BLaER1 treated with 17β-estradiol and CSF1 and Interleukin-3, amounts not matched to agents 10 nM and 100 nM (cell line): ENCODE measurements around the gene CTBP2.
A peak's percentile ranks its signal among the peaks of the same experiment; 100 is the strongest.

Experiments used
- H3K27ac ChIP-seq, 11 experiments: shearing (Covaris generic); formaldehyde crosslinking; 2 replicates each; pipeline ENCODE4 v1.8.1; 2022
- H3K27me3 ChIP-seq, 11 experiments: shearing (Covaris generic); formaldehyde crosslinking; 2 replicates each; pipeline ENCODE4 v1.8.1; 2022
- H3K36me3 ChIP-seq, 11 experiments: shearing (Covaris generic); formaldehyde crosslinking; 2 replicates each; pipeline ENCODE4 v1.8.1; 2022
- H3K4me1 ChIP-seq, 10 experiments: shearing (Covaris generic); formaldehyde crosslinking; 2 replicates each; pipeline ENCODE4 v1.8.1; 2022
- H3K4me2 ChIP-seq, 11 experiments: shearing (Covaris generic); formaldehyde crosslinking; 2 replicates each; pipeline ENCODE4 v1.8.1; 2022
- H3K4me3 ChIP-seq, 10 experiments: shearing (Covaris generic); formaldehyde crosslinking; 2 replicates each; pipeline ENCODE4 v1.8.1; 2022
- H3K9ac ChIP-seq, 11 experiments: shearing (Covaris generic); formaldehyde crosslinking; 2 replicates each; pipeline ENCODE4 v1.8.1; 2022
- H3K9me3 ChIP-seq, 11 experiments: shearing (Covaris generic); formaldehyde crosslinking; replicated peaks in 1 of 11; 2 replicates each; pipeline ENCODE4 v1.8.1; 2022
- H4K20me1 ChIP-seq, 11 experiments: shearing (Covaris generic); formaldehyde crosslinking; 2 replicates each; pipeline ENCODE4 v1.8.1; 2022
- Cebpa-rat ChIP-seq, 11 experiments: shearing (Covaris generic); IDR thresholded peaks; 2 replicates each; pipeline ENCODE4 v1.8.1; 2022

The CTBP2 gene

GRCh38 chr10:125041856-125042506 is 118.4 kb downstream of the CTBP2 start:
- Histone ChIP-seq H3K4me2 (peak overlapping the region in 3 of 11 experiments; percentile 4 to 50 (median 32); a peak in 4 of 22 replicates), H4K20me1 (peaks cover 86 to 99% (median 97%) of the 10 kb centered on the region in 11 experiments), H3K9ac (peak overlapping the region in 1 of 11 experiments; percentile 11; a peak in 1 of 22 replicates), H3K4me1 (peaks cover 31 to 52% (median 42%) of the 10 kb centered on the region in 10 experiments), H3K27me3 (no peaks in the 10 kb centered on the region), H3K27ac (no peak overlapping the region), H3K9me3 (no peaks in the 10 kb centered on the region), H3K4me3 (no peak overlapping the region), H3K36me3 (peaks cover 38 to 60% (median 49%) of the 10 kb centered on the region in 11 experiments)
- TF ChIP-seq Cebpa-rat (IDR thresholded peaks at IDR 0.05): no peak

- no peak overlapping the region for H3K4me2 ChIP-seq
- peaks cover 63 to 85% (median 74%) of the 10 kb centered on the region in 11 experiments for H3K36me3 ChIP-seq
- H3K27ac ChIP-seq: no peak overlapping the region
- H3K4me1 ChIP-seq: peaks cover 7 to 26% (median 16%) of the 10 kb centered on the region in 10 experiments
- no peak for TF ChIP-seq Cebpa-rat (IDR thresholded peaks at IDR 0.05)
- H3K27me3 ChIP-seq: no peaks in the 10 kb centered on the region
- no peaks in the 10 kb centered on the region for H3K9me3 ChIP-seq
- no peak overlapping the region for H3K9ac ChIP-seq
- H4K20me1 ChIP-seq: peaks cover 94 to 99% (median 98%) of the 10 kb centered on the region in 11 experiments
- no peak overlapping the region for H3K4me3 ChIP-seq
These were observed 121.0 kb downstream of the CTBP2 start for GRCh38 chr10:125039354-125039769.

- Histone ChIP-seq H3K4me3 (no peak overlapping the region), H3K9me3 (no peaks in the 10 kb centered on the region), H3K27me3 (no peaks in the 10 kb centered on the region), H3K27ac (no peak overlapping the region), H3K4me1 (peaks cover under 1 to 19% (median 10%) of the 10 kb centered on the region in 10 experiments; a peak in 14 of 20 replicates), H3K9ac (no peak overlapping the region), H3K36me3 (peaks cover 63 to 86% (median 74%) of the 10 kb centered on the region in 11 experiments), H4K20me1 (peaks cover 94 to 99% (median 98%) of the 10 kb centered on the region in 11 experiments), H3K4me2 (no peak overlapping the region)
- TF ChIP-seq Cebpa-rat (IDR thresholded peaks at IDR 0.05): no peak
These were observed 121.7 kb downstream of the CTBP2 start for GRCh38 chr10:125038637-125039036.

- Histone ChIP-seq H3K27ac (no peak overlapping the region), H3K4me1 (peaks cover 0 to 22% (median 8%) of the 10 kb centered on the region in 10 experiments; a peak in 16 of 20 replicates), H4K20me1 (peaks cover 94 to 99% (median 98%) of the 10 kb centered on the region in 11 experiments), H3K36me3 (peaks cover 68 to 86% (median 80%) of the 10 kb centered on the region in 11 experiments), H3K9me3 (no peaks in the 10 kb centered on the region), H3K4me2 (no peak overlapping the region), H3K4me3 (no peak overlapping the region), H3K9ac (no peak overlapping the region), H3K27me3 (no peaks in the 10 kb centered on the region)
- no peak for TF ChIP-seq Cebpa-rat (IDR thresholded peaks at IDR 0.05)
These were observed 123.1 kb downstream of the CTBP2 start for GRCh38 chr10:125037145-125037877.

- H3K4me3 ChIP-seq: no peak overlapping the region
- no peak for TF ChIP-seq Cebpa-rat (IDR thresholded peaks at IDR 0.05)
These were observed 124.6 kb downstream of the CTBP2 start for GRCh38 chr10:125035588-125036295.

GRCh38 chr10:125035136-125035535 is 125.2 kb downstream of the CTBP2 start:
- Histone ChIP-seq H3K4me2 (no peak overlapping the region), H4K20me1 (peaks cover 99 to 100% (median 100%) of the 10 kb centered on the region in 11 experiments), H3K9me3 (no peaks in the 10 kb centered on the region), H3K4me1 (peaks cover 0 to 30% (median 3%) of the 10 kb centered on the region in 10 experiments; a peak in 8 of 20 replicates), H3K27ac (no peak overlapping the region), H3K36me3 (peaks cover 88 to 100% (median 97%) of the 10 kb centered on the region in 11 experiments), H3K27me3 (no peaks in the 10 kb centered on the region), H3K4me3 (no peak overlapping the region), H3K9ac (no peak overlapping the region)
- TF ChIP-seq Cebpa-rat (IDR thresholded peaks at IDR 0.05): no peak

More at GRCh38 chr10:125035588-125036295, 124.6 kb downstream of the CTBP2 start:
- no peaks in the 10 kb centered on the region for H3K27me3 ChIP-seq
- H3K4me1 ChIP-seq: peaks cover 0 to 30% (median 3%) of the 10 kb centered on the region in 10 experiments; a peak in 8 of 20 replicates
- no peak overlapping the region for H3K27ac ChIP-seq
- H3K36me3 ChIP-seq: peaks cover 82 to 95% (median 92%) of the 10 kb centered on the region in 11 experiments
- no peaks in the 10 kb centered on the region for H3K9me3 ChIP-seq
- H3K9ac ChIP-seq: no peak overlapping the region
- H3K4me2 ChIP-seq: no peak overlapping the region
- H4K20me1 ChIP-seq: peaks cover 99 to 100% (median 100%) of the 10 kb centered on the region in 11 experiments

- TF ChIP-seq Cebpa-rat (IDR thresholded peaks at IDR 0.05): no peak
- peaks cover 0 to 26% (median 3%) of the 10 kb centered on the region in 10 experiments; a peak in 8 of 20 replicates for H3K4me1 ChIP-seq
- H3K36me3 ChIP-seq: peaks cover 92 to 100% (median 99%) of the 10 kb centered on the region in 11 experiments
- H3K9me3 ChIP-seq: no peaks in the 10 kb centered on the region
- H3K9ac ChIP-seq: no peak overlapping the region
- no peaks in the 10 kb centered on the region for H3K27me3 ChIP-seq
- no peak overlapping the region for H3K4me3 ChIP-seq
- peaks cover 99 to 100% (median 100%) of the 10 kb centered on the region in 11 experiments for H4K20me1 ChIP-seq
- no peak overlapping the region for H3K4me2 ChIP-seq
- no peak overlapping the region for H3K27ac ChIP-seq
These were observed 125.7 kb downstream of the CTBP2 start for GRCh38 chr10:125034675-125035074.

- Histone ChIP-seq H3K4me2 (peak overlapping the region in 2 of 11 experiments; percentile 10 to 25; a peak in 2 of 22 replicates), H3K9me3 (no peaks in the 10 kb centered on the region), H3K27me3 (no peaks in the 10 kb centered on the region), H4K20me1 (peaks cover 99 to 100% (median 100%) of the 10 kb centered on the region in 11 experiments), H3K36me3 (peaks cover 89 to 100% (median 99%) of the 10 kb centered on the region in 11 experiments), H3K4me1 (peaks cover 0 to 21% (median 3%) of the 10 kb centered on the region in 10 experiments; a peak in 8 of 20 replicates), H3K27ac (no peak overlapping the region), H3K9ac (no peak overlapping the region), H3K4me3 (no peak overlapping the region)
- no peak for TF ChIP-seq Cebpa-rat (IDR thresholded peaks at IDR 0.05)
These were observed 127.0 kb downstream of the CTBP2 start for GRCh38 chr10:125033146-125033924.
